GM18502 (cell line): ENCODE measurements around the gene ZNF503.

Experiments
- ATAC-seq: cut with Tn5 transposase; IDR thresholded peaks from one replicate; pipeline ENCODE4 v1.9.1; 2021; ENCODE audit warnings: mild to moderate bottlenecking; ENCODE audit not compliant: unreplicated experiment, poor library complexity

ZNF503 gene

GRCh38 chr10:75407713-75408508 is 6.3 kb upstream of the ZNF503 start:
- no peak for ATAC-seq

- no peak for ATAC-seq
Measured at GRCh38 chr10:75407224-75407712, 5.7 kb upstream of the ZNF503 start.

GRCh38 chr10:75406462-75407223 is 5.1 kb upstream of the ZNF503 start:
- ATAC-seq, result no peak

- ATAC-seq, result no peak
Measured at GRCh38 chr10:75405598-75406461, 4.3 kb upstream of the ZNF503 start.

GRCh38 chr10:75404815-75405597 is 3.4 kb upstream of the ZNF503 start:
- no peak for ATAC-seq

GRCh38 chr10:75403939-75404814 is 2.6 kb upstream of the ZNF503 start:
- ATAC-seq, result no peak

GRCh38 chr10:75403144-75403938 is 1.8 kb upstream of the ZNF503 start:
- ATAC-seq, result no peak

GRCh38 chr10:75402486-75403143 is 1.1 kb upstream of the ZNF503 start:
- ATAC-seq, result no peak

GRCh38 chr10:75400771-75401568 is 594 bp downstream of the ZNF503 start:
- ATAC-seq, result peak; percentile 15

- ATAC-seq, result no peak
Measured at GRCh38 chr10:75400163-75400770, 1.3 kb downstream of the ZNF503 start.

- ATAC-seq, result no peak
Measured at GRCh38 chr10:75399461-75400162, 2.0 kb downstream of the ZNF503 start.

GRCh38 chr10:75398692-75399460 is 2.7 kb downstream of the ZNF503 start:
- ATAC-seq, result no peak

GRCh38 chr10:75398200-75398691 is 3.3 kb downstream of the ZNF503 start:
- no peak for ATAC-seq

GRCh38 chr10:75397496-75398199 is 3.9 kb downstream of the ZNF503 start:
- ATAC-seq, result no peak
